HL-60 (cell line): ENCODE measurements around the gene FSTL4.

Experiments
- CTCF ChIP-seq: IDR thresholded peaks from one replicate; pipeline ENCODE4 v1.5.1; 2011; ENCODE audit warnings: low read length, control low read depth, inconsistent platforms; ENCODE audit not compliant: insufficient read depth
- POLR2AphosphoS5 ChIP-seq: IDR thresholded peaks from 2 replicates; pipeline ENCODE4 v1.6.1; 2012; ENCODE audit warnings: low read depth
- SPI1 ChIP-seq: IDR thresholded peaks from 2 replicates; pipeline ENCODE4 v1.6.1; 2012; ENCODE audit warnings: low read depth, mild to moderate bottlenecking, borderline replicate concordance

- no peak for TF ChIP-seq POLR2AphosphoS5
- TF ChIP-seq CTCF: no peak
- no peak for TF ChIP-seq SPI1
Observed at GRCh38 chr5:133259199-133259997, 352.9 kb downstream of the FSTL4 start.
